K562 treated with DMSO at 1 percent for 12 hours (cell line): Measurements from ENCODE around the gene CREB3L4. TPM values are rescaled to one million over a fixed set of nuclear protein-coding genes. Genes with fewer than 3 reads are reported as not detected.

Source experiments
- total RNA-seq: library from RNA; unstranded; fragments of 300-600 nt; gene quantifications from 2 replicates; pipeline ENCODE4 v1.2.3, GENCODE V29; 2022; ENCODE audit not compliant: insufficient read depth

CREB3L4 gene, protein sequence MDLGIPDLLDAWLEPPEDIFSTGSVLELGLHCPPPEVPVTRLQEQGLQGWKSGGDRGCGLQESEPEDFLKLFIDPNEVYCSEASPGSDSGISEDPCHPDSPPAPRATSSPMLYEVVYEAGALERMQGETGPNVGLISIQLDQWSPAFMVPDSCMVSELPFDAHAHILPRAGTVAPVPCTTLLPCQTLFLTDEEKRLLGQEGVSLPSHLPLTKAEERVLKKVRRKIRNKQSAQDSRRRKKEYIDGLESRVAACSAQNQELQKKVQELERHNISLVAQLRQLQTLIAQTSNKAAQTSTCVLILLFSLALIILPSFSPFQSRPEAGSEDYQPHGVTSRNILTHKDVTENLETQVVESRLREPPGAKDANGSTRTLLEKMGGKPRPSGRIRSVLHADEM
- total RNA-seq, result 19.6 and 25.0 TPM in 2 replicates

DNA sequence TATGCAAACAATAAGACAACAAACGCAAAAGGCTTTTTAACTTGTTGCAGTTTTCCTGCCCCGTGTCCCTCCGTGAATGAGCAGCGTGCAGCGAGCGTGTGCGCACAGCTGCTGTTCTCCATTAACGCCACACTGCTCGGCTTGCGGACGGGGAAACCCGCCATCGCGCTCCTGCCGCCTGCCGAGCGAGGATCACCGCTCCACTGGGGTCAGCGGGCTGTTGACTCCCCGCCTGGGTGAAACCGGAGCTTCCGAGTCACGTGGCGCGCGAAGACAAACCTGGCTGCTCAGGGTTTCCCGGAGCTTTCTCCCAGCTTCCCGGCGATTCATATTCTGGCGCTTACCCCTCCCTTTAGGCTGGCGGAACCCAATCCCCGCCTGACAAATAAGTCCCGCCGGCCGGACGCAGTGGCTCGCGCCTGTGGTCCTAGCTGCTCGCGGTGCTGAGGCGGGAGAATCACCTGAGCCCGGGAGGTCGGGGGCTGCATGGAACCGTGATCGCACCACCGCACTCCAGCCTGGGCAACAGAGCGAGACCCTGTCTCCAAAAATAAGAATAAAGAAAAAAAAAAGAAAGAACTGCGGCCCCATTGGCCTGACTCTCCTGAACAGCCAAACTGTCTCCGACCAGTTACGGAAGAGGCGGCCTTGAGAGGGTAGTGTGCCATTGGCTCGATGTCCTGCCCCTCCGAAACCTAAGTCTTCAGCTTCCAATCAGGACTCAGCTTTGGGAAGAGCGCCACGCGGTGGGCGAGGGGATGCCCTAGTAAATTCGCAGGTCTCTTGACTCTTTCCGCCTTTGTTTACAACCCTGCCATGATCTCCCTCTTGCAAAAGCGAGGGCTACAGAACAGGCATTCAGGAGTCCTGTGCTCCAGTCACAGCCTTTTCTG, at the start of gene CREB3L4:
CREB3L4 (plus strand) TSS at position 796 of the 893 bp plus-strand sequence. CDS start 624 bp downstream, outside the sequence.

DNA sequence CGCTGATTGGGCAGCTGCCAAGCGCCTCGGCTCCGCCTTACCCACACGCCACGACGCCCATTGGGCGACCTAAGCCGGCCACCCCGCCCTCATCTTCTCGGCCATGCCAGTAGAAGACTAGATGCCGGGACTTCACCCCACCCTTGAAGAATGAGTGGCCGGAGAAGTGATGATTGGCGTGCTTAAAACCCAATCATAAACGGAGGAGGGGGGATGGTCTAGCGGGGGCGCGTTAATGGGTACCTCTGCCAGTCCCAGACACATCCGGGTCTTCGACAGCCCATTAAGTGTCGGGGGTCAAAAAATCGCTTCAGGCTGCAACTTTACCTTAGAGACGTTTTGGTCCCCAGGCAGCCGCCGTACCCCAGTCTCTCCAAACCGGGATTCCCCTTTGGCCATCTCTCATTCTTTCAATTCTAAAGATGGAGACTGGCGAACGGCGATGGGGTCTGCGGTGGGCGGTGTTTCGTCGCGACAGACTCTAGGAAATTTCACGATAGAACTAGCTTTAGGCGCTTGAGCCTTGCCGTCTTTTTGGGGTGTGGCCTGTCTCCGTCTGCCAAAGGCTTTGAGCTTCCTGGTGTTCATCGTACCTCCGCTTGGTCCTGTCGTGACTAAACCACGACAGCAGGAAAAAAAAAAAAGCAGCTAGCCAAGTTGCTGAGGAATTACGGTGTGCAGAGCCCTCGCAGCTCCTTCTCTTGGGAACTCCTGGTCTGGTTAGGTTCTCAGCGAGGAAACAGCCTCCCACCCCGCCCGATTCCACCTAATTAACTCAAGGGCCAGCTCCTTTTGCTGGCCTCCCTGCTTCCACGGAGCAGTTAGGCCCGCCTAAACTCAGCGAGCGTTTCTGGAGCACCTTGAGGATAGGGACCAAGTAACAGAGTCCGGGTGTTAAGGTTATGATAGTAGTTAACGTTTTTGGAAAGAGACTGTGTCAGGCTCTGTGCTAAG, 44.5 kb upstream of the CREB3L4 start, which contains the start of gene GATAD2B:
GATAD2B (minus strand) TSS at position 1 of the 954 bp plus-strand sequence. CDS start 94,625 bp downstream, outside the sequence.

DNA sequence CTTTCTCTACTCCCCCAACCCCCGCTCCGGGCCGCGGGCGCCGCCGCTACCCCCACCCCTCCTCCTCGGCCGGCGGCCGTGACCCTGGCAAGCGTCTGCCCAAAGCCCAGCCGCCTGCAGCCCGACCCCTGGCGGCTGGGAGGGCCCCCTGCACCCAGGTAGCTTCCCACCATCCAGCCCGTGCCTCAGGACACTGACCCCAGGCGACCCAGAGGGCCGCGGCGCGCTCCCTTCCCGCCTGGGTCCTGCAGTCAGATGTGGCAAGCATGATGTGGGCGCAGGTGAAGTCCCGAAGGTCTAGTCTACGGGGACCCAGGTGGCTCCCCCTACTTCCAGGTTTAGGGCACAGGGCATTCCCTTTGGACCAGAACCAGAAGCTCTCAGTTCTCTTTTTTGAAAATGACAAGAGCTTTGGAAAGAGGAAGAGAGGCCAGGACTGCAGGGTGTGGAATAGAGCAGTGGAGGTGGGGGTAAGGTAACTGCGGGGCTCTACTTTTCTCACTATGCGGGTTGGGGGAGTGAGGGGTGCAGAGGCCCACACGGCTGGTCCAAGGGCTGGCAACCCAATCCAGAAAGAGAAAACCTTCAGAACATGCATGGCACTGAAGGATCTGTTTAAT, 21.0 kb upstream of the CREB3L4 start, which contains the start of gene DENND4B:
DENND4B (minus strand) TSS at position 97 of the 620 bp plus-strand sequence. CDS start 2,344 bp downstream, outside the sequence.

DNA sequence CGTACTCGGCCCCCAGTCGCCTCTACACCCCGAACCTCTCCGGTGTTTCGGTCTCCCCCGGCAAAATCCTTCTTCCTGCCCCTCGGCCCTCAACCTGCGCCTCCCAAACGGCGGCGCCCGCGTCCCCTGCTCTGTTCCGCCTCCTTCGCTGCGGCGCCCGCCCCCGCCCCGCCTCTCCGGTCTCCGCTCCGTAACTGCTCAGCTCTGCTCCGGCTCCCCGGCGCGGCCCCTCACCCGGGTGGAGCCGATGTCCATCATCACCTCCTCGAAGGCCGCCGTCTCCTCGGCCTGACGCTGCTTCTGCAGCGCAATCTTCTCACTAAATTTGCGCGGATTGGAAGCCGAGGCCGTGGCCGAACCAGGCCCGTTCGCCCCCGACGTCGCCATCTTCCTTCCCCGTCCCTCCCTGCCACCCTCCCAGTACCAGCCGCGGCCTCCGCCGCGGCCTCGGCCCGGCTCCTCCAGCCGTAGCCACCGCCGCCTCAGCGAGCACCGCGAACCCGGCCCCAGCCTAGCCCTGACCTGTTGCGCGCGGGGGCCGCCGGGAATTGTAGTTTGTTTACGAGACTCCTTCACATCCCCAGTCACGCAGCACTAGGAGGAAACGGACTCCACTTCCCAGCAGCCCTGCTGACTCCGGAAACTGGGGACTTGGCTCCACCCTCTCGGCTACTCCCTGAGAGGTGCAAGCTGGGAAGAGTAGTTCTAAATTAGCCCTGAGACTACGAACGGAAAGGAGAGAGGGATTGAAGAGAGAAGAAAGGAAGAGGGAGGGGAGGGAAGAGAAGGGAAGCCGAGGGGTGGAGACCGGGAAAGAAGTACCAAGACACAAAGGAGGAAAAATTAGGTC, 9.4 kb upstream of the CREB3L4 start, which contains the start of gene CRTC2:
CRTC2 (minus strand) TSS at position 502 of the 850 bp plus-strand sequence; CDS start at position 387, 115 bp downstream.

DNA sequence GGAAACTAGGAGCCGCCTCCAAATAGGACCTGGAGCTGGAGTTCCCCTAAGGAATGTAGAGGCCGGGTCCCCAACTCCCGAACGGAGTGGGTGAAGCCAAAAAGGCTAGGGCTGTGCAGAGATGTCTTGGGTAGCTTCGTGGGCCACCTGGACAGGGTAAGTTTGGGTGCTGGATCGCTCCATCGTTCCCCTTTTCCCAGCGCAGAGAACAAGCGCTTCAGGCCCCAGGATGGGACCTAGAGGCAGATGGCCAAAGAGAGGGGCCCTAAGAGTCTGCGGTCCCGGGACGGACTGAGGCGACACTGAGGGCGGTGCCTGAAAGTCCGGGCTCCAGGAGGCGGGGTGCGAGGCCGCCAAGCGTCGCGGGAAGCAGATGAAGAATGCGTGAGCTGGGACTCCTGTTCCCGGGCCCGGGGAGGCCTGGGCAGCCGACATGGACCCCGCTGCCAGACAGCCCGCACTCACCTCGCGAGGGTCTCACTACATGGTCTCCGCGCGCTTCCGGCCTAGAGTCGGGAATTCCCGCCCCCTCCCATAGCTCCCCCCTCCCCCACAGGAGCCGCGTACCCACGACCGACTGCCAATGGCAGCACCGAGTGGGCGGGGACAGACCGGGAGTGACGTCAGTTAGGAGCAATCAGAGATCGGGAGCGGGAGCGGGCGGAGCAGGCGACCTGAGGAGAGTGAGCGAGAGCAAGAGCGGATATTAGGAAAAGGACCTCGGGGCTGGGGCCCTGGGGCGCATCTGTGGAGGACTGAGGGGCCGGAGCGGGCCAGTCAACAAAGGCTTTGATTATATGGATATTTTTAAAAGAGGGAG, 4.5 kb upstream of the CREB3L4 start, which contains the start of gene SLC39A1:
SLC39A1 (minus strand) TSS at position 508 of the 820 bp plus-strand sequence. CDS start 822 bp downstream, outside the sequence.

DNA sequence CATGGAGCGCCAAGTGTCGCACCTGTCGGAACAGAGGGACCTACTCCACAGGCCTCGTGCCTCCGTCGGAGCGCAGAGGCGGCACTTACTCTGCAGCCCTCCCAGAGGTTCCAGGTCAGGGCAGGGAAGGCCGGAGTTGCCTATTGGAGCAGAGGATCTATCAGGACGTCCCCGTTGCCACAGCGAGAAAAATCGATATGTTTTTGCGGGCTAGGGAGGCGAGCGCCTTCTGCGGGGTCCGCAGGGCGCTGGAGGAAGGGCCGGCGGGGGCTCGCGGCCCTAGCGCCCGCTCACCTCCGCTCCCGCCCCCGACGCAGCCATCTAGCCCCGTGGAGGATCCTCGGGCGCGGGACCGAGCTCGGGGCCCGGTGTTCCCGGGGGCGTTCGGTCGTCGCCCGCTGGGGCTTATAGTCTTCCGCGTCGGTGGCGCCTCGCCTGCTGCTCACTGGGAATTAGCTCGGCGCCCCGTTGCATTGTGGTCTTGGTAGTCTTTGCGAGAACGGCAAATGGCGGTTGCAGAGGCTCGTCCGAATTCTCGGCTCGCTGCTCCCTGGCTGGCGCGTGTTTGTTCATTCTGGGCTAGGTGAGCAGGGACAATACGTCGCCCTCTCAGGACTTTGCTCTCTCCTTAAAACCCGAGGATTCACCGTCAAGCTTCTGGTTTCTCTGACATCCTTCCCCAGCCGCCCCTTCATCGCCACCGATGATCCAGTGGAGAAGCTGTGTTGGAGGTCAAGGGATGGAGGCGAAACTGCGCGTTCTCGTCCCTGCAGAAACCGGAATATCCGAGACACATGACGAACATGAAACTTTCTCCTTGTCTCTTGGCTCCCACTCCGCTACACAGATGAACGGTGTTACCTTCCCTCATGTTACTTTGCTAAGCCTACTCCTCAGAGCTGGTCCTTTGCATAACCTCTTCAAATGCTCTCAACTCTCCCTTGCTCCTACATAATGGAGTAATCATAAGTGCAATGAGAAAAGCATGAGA, 9.8 kb downstream of the CREB3L4 start, which contains the start of gene JTB:
JTB (minus strand) TSS at position 425 of the 991 bp plus-strand sequence; CDS start at position 3, 422 bp downstream.

DNA sequence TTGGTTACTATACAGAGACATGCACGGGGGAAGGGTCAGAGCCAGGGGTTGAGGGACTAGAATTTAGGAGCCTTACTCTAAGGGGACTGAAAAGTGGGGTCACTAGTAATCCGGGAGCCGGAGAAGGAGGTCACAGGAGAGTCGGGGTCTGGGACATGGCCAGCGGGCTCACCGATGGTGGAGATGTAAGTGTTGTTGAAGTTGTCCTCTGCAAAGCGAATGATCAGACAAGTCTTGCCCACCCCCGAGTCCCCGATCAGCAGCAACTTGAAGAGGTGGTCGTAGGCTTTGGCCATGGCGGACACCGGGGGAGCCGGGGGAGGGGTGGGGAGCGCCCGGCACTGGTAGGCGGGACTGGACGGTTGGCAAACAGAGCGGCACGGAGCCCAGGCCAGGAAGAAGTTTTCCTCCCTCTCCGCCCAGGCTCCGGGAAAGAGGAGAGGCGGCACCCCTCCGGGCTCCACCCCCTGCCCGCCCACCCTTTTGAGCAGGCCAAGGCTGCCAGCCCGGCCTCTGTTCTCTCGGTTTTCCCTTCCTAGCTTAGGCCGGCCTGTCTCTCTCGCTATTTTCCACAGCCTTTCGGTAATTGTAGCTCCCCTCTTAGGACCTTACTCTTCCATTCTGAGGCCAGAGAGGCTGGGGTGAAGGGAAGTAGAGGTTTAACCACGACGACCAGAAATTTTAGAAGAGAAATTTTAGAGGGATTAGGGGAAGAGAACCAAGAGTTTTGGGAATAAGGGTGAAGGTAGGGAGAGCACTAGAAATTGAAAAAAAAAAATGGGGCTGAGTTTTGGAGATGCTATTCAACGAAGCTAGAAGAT, 18.4 kb downstream of the CREB3L4 start, which contains the start of gene RAB13:
RAB13 (minus strand) TSS at position 399 of the 821 bp plus-strand sequence; CDS start at position 296, 103 bp downstream.

DNA sequence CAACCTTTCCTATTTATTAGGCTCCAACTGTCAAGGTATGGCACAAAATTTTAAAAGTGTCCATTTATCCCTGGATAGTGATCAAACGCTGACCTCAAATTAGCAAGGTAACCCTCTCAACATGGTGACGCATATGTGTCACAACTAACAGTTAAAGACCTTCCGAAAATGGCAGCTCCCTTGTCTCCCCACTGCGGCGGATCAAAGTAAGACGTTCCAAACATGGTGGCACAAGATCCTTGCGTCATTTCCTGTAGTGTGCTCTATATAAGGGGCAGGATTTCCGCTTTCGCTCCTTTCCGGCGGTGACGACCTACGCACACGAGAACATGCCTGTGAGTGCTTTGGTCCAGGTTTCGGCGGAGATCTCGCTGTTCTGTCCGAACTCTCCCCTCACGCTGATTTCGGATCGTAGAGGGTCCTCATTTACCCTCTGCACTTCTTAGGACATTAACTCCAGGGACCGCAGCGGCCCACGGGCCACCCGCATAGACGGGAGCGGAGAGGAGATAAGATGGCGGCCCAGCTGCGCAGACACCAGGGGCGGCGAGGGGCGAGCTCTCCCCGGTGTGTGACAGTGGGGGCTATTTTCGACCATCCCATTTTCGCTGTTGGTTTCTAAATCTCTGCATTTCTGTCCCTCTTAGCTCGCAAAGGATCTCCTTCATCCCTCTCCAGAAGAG, 22.9 kb downstream of the CREB3L4 start, which contains the start of gene RPS27:
RPS27 (plus strand) TSS at position 295 of the 683 bp plus-strand sequence; CDS start at position 330, 35 bp downstream.

Other genes with a start within 250 kb of the CREB3L4 start
- 11.0 and 33.4 TPM in 2 replicates for gene INTS3, start 239.9 kb upstream of the CREB3L4 start, total RNA-seq
- gene SLC27A3, start 192.5 kb upstream of the CREB3L4 start, total RNA-seq, result 7.4 and 8.9 TPM in 2 replicates
- 3.2 and 15.7 TPM in 2 replicates for gene GATAD2B, start 44.9 kb upstream of the CREB3L4 start, total RNA-seq
- gene DENND4B, start 21.2 kb upstream of the CREB3L4 start, total RNA-seq, result 26.8 and 51.8 TPM in 2 replicates
- 25.2 and 47.4 TPM in 2 replicates for gene CRTC2, start 9.3 kb upstream of the CREB3L4 start, total RNA-seq
- gene SLC39A1, start 4.4 kb upstream of the CREB3L4 start, total RNA-seq, result 61.1 and 72.1 TPM in 2 replicates
- 229 and 282 TPM in 2 replicates for gene JTB, start 9.8 kb downstream of the CREB3L4 start, total RNA-seq
- 135 and 137 TPM in 2 replicates for gene RAB13, start 18.4 kb downstream of the CREB3L4 start, total RNA-seq
- gene RPS27, start 22.9 kb downstream of the CREB3L4 start, total RNA-seq, result 12,759 and 17,598 TPM in 2 replicates
- not detected in 2 replicates for gene NUP210L, start 187.2 kb downstream of the CREB3L4 start, total RNA-seq
- 228 and 361 TPM in 2 replicates for gene TPM3, start 224.2 kb downstream of the CREB3L4 start, total RNA-seq
- not detected in 2 replicates for gene CFAP141, start 238.4 kb downstream of the CREB3L4 start, total RNA-seq